ENCODE measurements around the gene GATA2.

Gene GATA2

DNA sequence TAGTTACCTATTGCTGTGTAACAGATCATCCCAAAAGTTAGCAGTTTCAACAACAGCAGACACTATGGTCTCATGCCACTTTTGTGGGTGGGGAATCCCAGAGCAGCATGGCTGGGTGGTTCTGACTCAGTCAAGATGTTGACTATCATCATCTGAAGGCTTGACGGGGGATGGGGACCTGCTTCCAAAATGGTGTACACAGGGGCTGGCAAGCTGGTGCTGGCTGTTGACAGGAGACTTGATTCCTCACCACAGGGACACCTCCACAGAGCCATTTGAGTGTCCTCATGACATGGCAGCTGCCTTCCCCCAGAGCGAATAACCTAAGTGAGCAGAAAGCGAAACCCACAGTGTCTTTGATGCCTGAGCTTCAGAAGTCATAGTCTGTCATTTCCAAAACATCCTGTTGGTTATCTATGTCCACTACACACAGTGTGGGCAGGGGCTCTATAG lies 45.4 kb downstream of the GATA2 start:
- DNase-seq (ENCODE audit: extremely low read depth, insufficient read length): peak; percentile 59
- TF ChIP-seq, protein P1, sequence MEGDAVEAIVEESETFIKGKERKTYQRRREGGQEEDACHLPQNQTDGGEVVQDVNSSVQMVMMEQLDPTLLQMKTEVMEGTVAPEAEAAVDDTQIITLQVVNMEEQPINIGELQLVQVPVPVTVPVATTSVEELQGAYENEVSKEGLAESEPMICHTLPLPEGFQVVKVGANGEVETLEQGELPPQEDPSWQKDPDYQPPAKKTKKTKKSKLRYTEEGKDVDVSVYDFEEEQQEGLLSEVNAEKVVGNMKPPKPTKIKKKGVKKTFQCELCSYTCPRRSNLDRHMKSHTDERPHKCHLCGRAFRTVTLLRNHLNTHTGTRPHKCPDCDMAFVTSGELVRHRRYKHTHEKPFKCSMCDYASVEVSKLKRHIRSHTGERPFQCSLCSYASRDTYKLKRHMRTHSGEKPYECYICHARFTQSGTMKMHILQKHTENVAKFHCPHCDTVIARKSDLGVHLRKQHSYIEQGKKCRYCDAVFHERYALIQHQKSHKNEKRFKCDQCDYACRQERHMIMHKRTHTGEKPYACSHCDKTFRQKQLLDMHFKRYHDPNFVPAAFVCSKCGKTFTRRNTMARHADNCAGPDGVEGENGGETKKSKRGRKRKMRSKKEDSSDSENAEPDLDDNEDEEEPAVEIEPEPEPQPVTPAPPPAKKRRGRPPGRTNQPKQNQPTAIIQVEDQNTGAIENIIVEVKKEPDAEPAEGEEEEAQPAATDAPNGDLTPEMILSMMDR (IDR thresholded peaks at IDR 0.05; ENCODE audit: insufficient read depth, low read length, poor library complexity, severe bottlenecking): no peak
- no peaks in the 10 kb centered on the region for H3K36me3 ChIP-seq (ENCODE audit: control insufficient read depth, insufficient read depth, low read length)
- H3K27me3 ChIP-seq (replicated peaks; ENCODE audit: control insufficient read depth, insufficient read depth, low read length): no peaks in the 10 kb centered on the region
- H3K4me3 ChIP-seq (replicated peaks; ENCODE audit: low read depth, low read length): no peak overlapping the region

DNA sequence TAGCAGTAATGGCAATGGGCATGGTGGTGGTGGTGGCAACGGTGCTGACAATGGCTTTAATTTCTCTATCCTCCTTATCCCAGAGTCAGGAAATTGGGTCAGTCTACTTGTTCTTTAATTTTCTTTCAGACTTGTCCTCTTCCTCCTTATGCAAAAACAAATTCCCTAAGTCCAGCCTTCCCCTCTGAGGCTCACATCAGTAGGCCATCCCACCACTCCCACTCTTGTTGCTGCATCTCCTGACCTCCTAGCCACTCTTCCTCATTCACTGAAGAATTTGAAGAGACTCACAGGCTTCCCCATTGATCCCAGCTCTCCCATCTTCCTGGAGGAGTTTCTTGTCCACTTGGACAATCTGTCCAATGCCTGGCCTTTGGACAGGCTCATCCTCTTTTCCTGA lies 46.2 kb downstream of the GATA2 start:
- Histone ChIP-seq H3K36me3 (ENCODE audit: control insufficient read depth, insufficient read depth, low read length) (no peaks in the 10 kb centered on the region), H3K4me3 (replicated peaks; ENCODE audit: low read depth, low read length) (no peak overlapping the region), H3K27me3 (replicated peaks; ENCODE audit: control insufficient read depth, insufficient read depth, low read length) (no peaks in the 10 kb centered on the region; the same call in 1 of the 2 replicates)
- TF ChIP-seq, protein P1 (IDR thresholded peaks at IDR 0.05; ENCODE audit: insufficient read depth, low read length, poor library complexity, severe bottlenecking): no peak
- DNase-seq (ENCODE audit: extremely low read depth, insufficient read length): no peak

DNA sequence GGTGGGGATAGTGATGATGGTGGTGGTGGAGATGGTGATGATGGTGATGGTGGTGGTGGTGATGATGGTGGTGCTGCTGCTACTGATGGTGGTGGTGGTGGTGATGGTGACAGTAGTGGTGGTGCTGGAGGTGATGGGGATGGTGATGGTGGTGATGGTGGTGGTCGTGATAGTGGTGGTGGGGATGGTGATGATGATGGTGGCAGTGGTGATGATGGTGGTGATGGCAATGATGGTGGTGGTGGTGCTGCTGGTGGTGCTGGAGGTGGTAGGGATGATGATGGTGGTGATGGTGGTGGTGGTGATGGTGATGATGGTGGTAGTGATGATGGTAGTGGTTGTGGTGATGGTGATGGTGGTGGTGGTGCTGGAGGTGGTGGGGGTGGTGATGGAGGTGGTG lies 47.6 kb downstream of the GATA2 start:
- H3K4me3 ChIP-seq (replicated peaks; ENCODE audit: low read depth, low read length): no peak overlapping the region
- TF ChIP-seq, protein P1 (IDR thresholded peaks at IDR 0.05; ENCODE audit: insufficient read depth, low read length, poor library complexity, severe bottlenecking): no peak
- H3K36me3 ChIP-seq (ENCODE audit: control insufficient read depth, insufficient read depth, low read length): no peaks in the 10 kb centered on the region
- H3K27me3 ChIP-seq (replicated peaks; ENCODE audit: control insufficient read depth, insufficient read depth, low read length): no peaks in the 10 kb centered on the region; the same call in none of the 2 replicates
- DNase-seq (ENCODE audit: extremely low read depth, insufficient read length): no peak

DNA sequence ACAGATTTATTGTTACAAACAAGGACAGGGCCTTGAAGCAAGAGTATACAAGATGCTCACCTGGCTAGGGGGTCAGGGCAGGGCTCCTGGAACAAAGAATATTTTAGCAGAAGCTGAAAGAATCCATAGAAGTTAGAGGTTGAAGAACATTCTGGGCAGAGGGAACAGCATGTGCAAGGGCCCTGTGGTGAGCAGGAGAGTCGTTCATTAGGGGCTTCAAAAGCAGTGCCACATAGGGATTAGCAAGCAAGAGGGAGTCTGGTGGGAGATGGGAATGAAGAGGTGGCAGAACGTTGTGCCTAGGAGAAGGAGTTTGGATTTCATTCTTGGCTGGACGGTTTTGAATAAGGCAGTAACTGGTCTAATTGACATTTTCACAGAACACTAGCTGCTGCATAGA lies 49.2 kb downstream of the GATA2 start:
- Histone ChIP-seq H3K36me3 (ENCODE audit: control insufficient read depth, insufficient read depth, low read length) (no peaks in the 10 kb centered on the region), H3K27me3 (replicated peaks; ENCODE audit: control insufficient read depth, insufficient read depth, low read length) (no peaks in the 10 kb centered on the region; the same call in none of the 2 replicates), H3K4me3 (replicated peaks; ENCODE audit: low read depth, low read length) (no peak overlapping the region)
- TF ChIP-seq, protein P1 (IDR thresholded peaks at IDR 0.05; ENCODE audit: insufficient read depth, low read length, poor library complexity, severe bottlenecking): no peak
- DNase-seq (ENCODE audit: extremely low read depth, insufficient read length): no peak

DNA sequence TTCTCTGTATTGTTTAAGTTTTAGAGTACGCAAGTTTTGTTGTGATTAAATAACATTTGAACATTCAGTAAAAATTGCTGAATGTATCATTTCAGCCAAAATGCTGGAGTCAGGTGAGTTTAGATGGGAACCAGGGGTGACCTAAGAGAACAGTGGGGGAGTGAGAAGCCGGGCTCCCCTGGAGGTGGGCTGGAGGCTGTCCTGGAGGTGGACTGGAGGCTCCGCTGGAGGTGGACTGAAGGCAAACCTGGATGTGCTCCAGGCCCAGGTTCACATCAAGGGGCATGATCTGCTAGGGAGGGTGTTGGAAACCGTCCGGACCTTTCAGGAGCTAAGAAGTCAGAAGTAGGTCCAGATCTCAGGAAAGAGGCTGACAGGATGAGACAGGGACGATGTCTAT lies 50.1 kb downstream of the GATA2 start:
- no peaks in the 10 kb centered on the region; the same call in none of the 2 replicates for H3K27me3 ChIP-seq (replicated peaks; ENCODE audit: control insufficient read depth, insufficient read depth, low read length)
- TF ChIP-seq, protein P1 (IDR thresholded peaks at IDR 0.05; ENCODE audit: insufficient read depth, low read length, poor library complexity, severe bottlenecking): no peak
- no peaks in the 10 kb centered on the region for H3K36me3 ChIP-seq (ENCODE audit: control insufficient read depth, insufficient read depth, low read length)
- DNase-seq (ENCODE audit: extremely low read depth, insufficient read length): no peak
- no peak overlapping the region for H3K4me3 ChIP-seq (replicated peaks; ENCODE audit: low read depth, low read length)

DNA sequence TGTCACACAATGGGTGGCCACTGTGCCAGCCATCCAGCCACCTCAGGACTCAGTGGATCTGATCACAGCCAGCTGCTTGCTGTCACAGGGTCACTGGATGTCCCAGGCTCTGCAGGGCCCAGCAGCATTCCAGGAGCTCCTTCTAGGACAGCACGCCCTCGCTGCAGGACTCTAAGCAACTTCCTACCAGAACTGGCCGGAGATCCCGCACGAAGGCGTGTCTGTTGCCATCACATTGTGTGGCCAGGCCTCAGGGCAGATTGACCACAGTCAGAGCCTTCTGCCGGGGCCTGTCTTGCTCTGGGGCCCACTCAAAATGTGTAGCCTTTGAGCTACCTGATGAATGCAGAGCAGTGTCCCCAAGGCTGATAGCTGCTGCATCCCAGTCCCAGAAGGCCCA lies 50.9 kb downstream of the GATA2 start:
- TF ChIP-seq, protein P1 (IDR thresholded peaks at IDR 0.05; ENCODE audit: insufficient read depth, low read length, poor library complexity, severe bottlenecking): no peak
- no peak overlapping the region for H3K4me3 ChIP-seq (replicated peaks; ENCODE audit: low read depth, low read length)
- DNase-seq (ENCODE audit: extremely low read depth, insufficient read length): no peak
- no peaks in the 10 kb centered on the region for H3K36me3 ChIP-seq (ENCODE audit: control insufficient read depth, insufficient read depth, low read length)
- H3K27me3 ChIP-seq (replicated peaks; ENCODE audit: control insufficient read depth, insufficient read depth, low read length): no peaks in the 10 kb centered on the region; the same call in none of the 2 replicates

All from GM06990 (cell line).